DOHH2 (cell line): ENCODE measurements around the gene PCDH17.

Experiments
- H3F3A ChIP-seq: fragments of 200-600 bp; sonication (generic), shearing (Covaris generic); 2 replicates; pipeline ENCODE4 v1.6.0; 2016; ENCODE audit warnings: antibody characterized with exemption, mild to moderate bottlenecking; ENCODE audit not compliant: control insufficient read depth, insufficient read depth
- H3K27ac ChIP-seq: fragments of 200-600 bp; sonication (generic); 2 replicates; pipeline ENCODE4 v1.5.1; 2014; ENCODE audit warnings: low read depth, mild to moderate bottlenecking, low read length, moderate library complexity
- H3K27me3 ChIP-seq: fragments of 200-600 bp; sonication (generic); 2 replicates; pipeline ENCODE4 v1.6.1; 2014; ENCODE audit warnings: mild to moderate bottlenecking, low read length, mixed read lengths; ENCODE audit not compliant: control insufficient read depth
- H3K36me3 ChIP-seq: fragments of 200-600 bp; sonication (generic); 2 replicates; pipeline ENCODE4 v1.6.1; 2014; ENCODE audit warnings: mild to moderate bottlenecking, low read length, moderate library complexity, mixed read lengths; ENCODE audit not compliant: control insufficient read depth
- H3K4me1 ChIP-seq: fragments of 200-600 bp; sonication (generic); 2 replicates; pipeline ENCODE4 v1.6.1; 2014; ENCODE audit warnings: mild to moderate bottlenecking, low read length, mixed read lengths; ENCODE audit not compliant: control insufficient read depth
- H3K4me2 ChIP-seq: fragments of 200-600 bp; sonication (generic); 2 replicates; pipeline ENCODE4 v1.6.0; 2014; ENCODE audit warnings: mild to moderate bottlenecking, low read length, moderate library complexity
- H3K4me3 ChIP-seq: fragments of 200-600 bp; sonication (generic); 2 replicates; pipeline ENCODE4 v1.5.1; 2014; ENCODE audit warnings: mild to moderate bottlenecking, low read length, mixed read lengths
- H3K79me2 ChIP-seq: fragments of 200-600 bp; sonication (generic); 2 replicates; pipeline ENCODE4 v1.6.1; 2014; ENCODE audit warnings: mild to moderate bottlenecking, low read length, mixed read lengths; ENCODE audit not compliant: control insufficient read depth
- H3K9me2 ChIP-seq: fragments of 200-600 bp; sonication (generic); replicated peaks from 2 replicates; pipeline ENCODE4 v1.6.1; 2014; ENCODE audit warnings: mild to moderate bottlenecking, low read length, mixed read lengths; ENCODE audit not compliant: control insufficient read depth
- H3K9me3 ChIP-seq: fragments of 200-600 bp; sonication (generic); 2 replicates; pipeline ENCODE4 v1.6.1; 2014; ENCODE audit warnings: antibody characterized with exemption, low read length, mixed read lengths; ENCODE audit not compliant: control insufficient read depth, insufficient read depth
- H4K20me1 ChIP-seq: fragments of 200-600 bp; sonication (generic); 2 replicates; pipeline ENCODE4 v1.6.0; 2014; ENCODE audit warnings: low read depth, mild to moderate bottlenecking, antibody characterized with exemption, low read length, moderate library complexity; ENCODE audit not compliant: control insufficient read depth, insufficient read depth
- EZH2phosphoT487 ChIP-seq: fragments of 200-600 bp; sonication (generic); IDR thresholded peaks from 2 replicates; pipeline ENCODE4 v1.6.1; 2017; ENCODE audit warnings: borderline replicate concordance, mild to moderate bottlenecking, antibody characterized with exemption, low read length, moderate library complexity, mixed read lengths
- TF ChIP-seq, protein P1 (sequence below): fragments of 200-600 bp; sonication (generic); IDR thresholded peaks from one replicate; pipeline ENCODE4 v1.5.1; 2014; ENCODE audit warnings: antibody characterized with exemption, mild to moderate bottlenecking, low read depth, low read length; ENCODE audit not compliant: poor library complexity, severe bottlenecking

The PCDH17 gene

DNA sequence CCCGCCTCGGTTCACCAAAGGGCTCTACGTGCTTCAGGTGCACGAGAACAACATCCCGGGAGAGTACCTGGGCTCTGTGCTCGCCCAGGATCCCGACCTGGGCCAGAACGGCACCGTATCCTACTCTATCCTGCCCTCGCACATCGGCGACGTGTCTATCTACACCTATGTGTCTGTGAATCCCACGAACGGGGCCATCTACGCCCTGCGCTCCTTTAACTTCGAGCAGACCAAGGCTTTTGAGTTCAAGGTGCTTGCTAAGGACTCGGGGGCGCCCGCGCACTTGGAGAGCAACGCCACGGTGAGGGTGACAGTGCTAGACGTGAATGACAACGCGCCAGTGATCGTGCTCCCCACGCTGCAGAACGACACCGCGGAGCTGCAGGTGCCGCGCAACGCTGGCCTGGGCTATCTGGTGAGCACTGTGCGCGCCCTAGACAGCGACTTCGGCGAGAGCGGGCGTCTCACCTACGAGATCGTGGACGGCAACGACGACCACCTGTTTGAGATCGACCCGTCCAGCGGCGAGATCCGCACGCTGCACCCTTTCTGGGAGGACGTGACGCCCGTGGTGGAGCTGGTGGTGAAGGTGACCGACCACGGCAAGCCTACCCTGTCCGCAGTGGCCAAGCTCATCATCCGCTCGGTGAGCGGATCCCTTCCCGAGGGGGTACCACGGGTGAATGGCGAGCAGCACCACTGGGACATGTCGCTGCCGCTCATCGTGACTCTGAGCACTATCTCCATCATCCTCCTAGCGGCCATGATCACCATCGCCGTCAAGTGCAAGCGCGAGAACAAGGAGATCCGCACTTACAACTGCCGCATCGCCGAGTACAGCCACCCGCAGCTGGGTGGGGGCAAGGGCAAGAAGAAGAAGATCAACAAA, 2.6 kb downstream of the PCDH17 start:
- no peaks in the 10 kb centered on the region for H3K36me3 ChIP-seq
- no peaks in the 10 kb centered on the region for H3K27me3 ChIP-seq

DNA sequence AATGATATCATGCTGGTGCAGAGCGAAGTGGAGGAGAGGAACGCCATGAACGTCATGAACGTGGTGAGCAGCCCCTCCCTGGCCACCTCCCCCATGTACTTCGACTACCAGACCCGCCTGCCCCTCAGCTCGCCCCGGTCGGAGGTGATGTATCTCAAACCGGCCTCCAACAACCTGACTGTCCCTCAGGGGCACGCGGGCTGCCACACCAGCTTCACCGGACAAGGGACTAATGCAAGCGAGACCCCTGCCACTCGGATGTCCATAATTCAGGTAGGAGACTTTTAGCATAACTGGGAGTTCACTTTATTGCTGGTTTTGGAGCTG, 3.3 kb downstream of the PCDH17 start:
- Histone ChIP-seq H4K20me1 (no peaks in the 10 kb centered on the region), H3K36me3 (no peaks in the 10 kb centered on the region), H3K9me2 (no peaks in the 10 kb centered on the region)

More for the DNA sequence above, 2.6 kb downstream of the PCDH17 start:
- no peak overlapping the region for H3K4me3 ChIP-seq
- H3K27ac ChIP-seq: no peak overlapping the region
- peaks cover 16% of the 10 kb centered on the region; the same call in 1 of the 2 replicates for H3K9me3 ChIP-seq
- no peaks in the 10 kb centered on the region for H3K79me2 ChIP-seq
- no peaks in the 10 kb centered on the region for H3F3A ChIP-seq
- no peak overlapping the region for H3K4me2 ChIP-seq
- TF ChIP-seq, protein P1, sequence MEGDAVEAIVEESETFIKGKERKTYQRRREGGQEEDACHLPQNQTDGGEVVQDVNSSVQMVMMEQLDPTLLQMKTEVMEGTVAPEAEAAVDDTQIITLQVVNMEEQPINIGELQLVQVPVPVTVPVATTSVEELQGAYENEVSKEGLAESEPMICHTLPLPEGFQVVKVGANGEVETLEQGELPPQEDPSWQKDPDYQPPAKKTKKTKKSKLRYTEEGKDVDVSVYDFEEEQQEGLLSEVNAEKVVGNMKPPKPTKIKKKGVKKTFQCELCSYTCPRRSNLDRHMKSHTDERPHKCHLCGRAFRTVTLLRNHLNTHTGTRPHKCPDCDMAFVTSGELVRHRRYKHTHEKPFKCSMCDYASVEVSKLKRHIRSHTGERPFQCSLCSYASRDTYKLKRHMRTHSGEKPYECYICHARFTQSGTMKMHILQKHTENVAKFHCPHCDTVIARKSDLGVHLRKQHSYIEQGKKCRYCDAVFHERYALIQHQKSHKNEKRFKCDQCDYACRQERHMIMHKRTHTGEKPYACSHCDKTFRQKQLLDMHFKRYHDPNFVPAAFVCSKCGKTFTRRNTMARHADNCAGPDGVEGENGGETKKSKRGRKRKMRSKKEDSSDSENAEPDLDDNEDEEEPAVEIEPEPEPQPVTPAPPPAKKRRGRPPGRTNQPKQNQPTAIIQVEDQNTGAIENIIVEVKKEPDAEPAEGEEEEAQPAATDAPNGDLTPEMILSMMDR: no peak
- TF ChIP-seq EZH2phosphoT487: no peak
- H4K20me1 ChIP-seq: no peaks in the 10 kb centered on the region
- H3K4me1 ChIP-seq: no peaks in the 10 kb centered on the region
- H3K9me2 ChIP-seq: no peaks in the 10 kb centered on the region

DNA sequence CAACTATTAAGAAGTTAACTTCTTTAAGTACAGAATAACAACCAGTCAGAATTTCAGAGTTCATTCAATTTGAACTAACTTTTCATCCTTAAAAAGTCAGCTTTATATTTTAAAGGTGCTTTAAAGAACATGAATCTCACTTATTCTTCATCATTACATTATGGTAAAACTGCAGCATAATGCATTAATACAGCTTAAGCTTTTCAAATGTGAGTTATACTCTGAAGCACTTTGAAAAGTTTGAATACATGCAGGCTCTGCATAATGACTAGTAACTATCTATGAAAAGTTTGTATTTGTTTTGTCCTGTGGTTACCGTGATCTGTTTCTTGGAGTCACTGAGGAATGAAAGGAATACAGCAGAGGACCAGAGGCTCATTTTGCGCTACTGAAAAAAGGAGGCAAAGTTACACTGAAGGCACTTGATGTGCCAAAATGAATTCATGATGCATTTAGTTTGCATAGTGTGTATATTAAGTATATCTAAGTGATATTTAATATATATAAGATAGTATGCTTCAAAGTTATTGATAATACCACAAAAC, 4.1 kb downstream of the PCDH17 start:
- TF ChIP-seq, protein P1: no peak
- TF ChIP-seq EZH2phosphoT487: no peak
- Histone ChIP-seq H3K9me3 (peaks cover 16% of the 10 kb centered on the region; the same call in 1 of the 2 replicates), H3K27ac (no peak overlapping the region), H3K36me3 (no peaks in the 10 kb centered on the region), H3K4me2 (no peak overlapping the region), H3K4me3 (no peak overlapping the region), H3F3A (no peaks in the 10 kb centered on the region), H3K9me2 (no peaks in the 10 kb centered on the region), H3K79me2 (no peaks in the 10 kb centered on the region), H3K27me3 (no peaks in the 10 kb centered on the region), H3K4me1 (no peaks in the 10 kb centered on the region), H4K20me1 (no peaks in the 10 kb centered on the region)

More for the DNA sequence above, 3.3 kb downstream of the PCDH17 start:
- H3K4me3 ChIP-seq: no peak overlapping the region
- no peak for TF ChIP-seq EZH2phosphoT487
- TF ChIP-seq, protein P1: no peak
- no peaks in the 10 kb centered on the region for H3K4me1 ChIP-seq
- H3F3A ChIP-seq: no peaks in the 10 kb centered on the region
- no peaks in the 10 kb centered on the region for H3K27me3 ChIP-seq
- no peak overlapping the region for H3K27ac ChIP-seq
- no peaks in the 10 kb centered on the region for H3K79me2 ChIP-seq
- H3K4me2 ChIP-seq: no peak overlapping the region
- H3K9me3 ChIP-seq: peaks cover 16% of the 10 kb centered on the region; the same call in 1 of the 2 replicates
